ENCODE results near the gene NAPA.

GRCh38 chr19:47544075-47544474 lies 29.2 kb upstream of the NAPA start:
- no peak for TF ChIP-seq CTCF (conservative IDR thresholded peaks at IDR 0.05)
- no peak for TF ChIP-seq EZH2 (IDR thresholded peaks at IDR 0.05; ENCODE audit: low read depth)

Data from PC-9 (cell line).